Measurements from ENCODE around the gene ZNF280A. TPM values are rescaled to one million over a fixed set of nuclear protein-coding genes. Genes with fewer than 3 reads are reported as not detected.

ZNF280A gene, protein sequence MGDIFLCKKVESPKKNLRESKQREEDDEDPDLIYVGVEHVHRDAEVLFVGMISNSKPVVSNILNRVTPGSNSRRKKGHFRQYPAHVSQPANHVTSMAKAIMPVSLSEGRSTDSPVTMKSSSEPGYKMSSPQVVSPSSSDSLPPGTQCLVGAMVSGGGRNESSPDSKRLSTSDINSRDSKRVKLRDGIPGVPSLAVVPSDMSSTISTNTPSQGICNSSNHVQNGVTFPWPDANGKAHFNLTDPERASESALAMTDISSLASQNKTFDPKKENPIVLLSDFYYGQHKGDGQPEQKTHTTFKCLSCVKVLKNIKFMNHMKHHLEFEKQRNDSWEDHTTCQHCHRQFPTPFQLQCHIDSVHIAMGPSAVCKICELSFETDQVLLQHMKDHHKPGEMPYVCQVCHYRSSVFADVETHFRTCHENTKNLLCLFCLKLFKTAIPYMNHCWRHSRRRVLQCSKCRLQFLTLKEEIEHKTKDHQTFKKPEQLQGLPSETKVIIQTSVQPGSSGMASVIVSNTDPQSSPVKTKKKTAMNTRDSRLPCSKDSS
- under 1 TPM in 2 of 4 donors, not detected in 2; 0.21 to 0.59 TPM for total RNA-seq

DNA sequence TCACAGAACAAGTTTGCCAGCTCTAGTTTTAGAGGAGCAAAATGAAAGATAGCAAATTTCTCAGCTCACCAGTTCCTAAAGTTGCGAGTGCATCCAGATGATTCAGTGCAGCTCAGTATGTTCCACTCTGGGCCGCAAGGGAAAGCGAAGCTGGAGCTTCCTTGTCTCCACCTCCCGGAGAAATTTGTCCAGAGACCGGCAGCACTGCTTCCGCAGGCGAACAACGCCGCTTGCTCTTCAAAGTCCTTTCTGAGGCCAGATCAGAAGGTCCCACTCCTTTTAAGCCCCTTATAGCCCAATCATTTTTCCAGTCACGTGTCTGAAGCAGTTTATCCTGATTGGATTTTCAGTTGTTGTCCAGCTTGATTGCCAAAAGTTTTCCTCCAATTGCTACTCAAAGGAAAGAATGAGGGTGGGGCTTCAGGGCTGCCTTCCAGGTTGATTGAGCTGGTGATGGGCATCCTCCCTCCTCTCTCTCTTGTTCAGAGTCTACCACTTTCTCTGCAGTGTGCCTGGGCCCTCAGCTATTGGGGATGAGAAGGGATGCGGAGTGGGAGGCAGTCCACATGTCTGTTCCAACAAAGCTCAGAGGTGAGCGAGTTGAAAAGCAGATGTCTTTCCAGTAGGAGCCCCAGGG lies at the start of gene ZNF280A:
Gene ZNF280A, minus strand, starts transcription at position 251 of the 637 bp plus-strand sequence. CDS start 4,640 bp downstream, outside the sequence.
- no peaks in the 10 kb centered on the region for H3K27me3 ChIP-seq
- H3K4me3 ChIP-seq = peak within 1 kb of the TSS in 1 of 4 donors; percentile 8
- 64 to 72% methylated on average over 12 of the region's 12 CpGs for WGBS, 2 donors
- TF ChIP-seq EP300 (IDR thresholded peaks at IDR 0.05) = no peak
- TF ChIP-seq POLR2A (IDR thresholded peaks at IDR 0.05) = peak in 1 of 2 donors; percentile 24
- TF ChIP-seq, protein P1, sequence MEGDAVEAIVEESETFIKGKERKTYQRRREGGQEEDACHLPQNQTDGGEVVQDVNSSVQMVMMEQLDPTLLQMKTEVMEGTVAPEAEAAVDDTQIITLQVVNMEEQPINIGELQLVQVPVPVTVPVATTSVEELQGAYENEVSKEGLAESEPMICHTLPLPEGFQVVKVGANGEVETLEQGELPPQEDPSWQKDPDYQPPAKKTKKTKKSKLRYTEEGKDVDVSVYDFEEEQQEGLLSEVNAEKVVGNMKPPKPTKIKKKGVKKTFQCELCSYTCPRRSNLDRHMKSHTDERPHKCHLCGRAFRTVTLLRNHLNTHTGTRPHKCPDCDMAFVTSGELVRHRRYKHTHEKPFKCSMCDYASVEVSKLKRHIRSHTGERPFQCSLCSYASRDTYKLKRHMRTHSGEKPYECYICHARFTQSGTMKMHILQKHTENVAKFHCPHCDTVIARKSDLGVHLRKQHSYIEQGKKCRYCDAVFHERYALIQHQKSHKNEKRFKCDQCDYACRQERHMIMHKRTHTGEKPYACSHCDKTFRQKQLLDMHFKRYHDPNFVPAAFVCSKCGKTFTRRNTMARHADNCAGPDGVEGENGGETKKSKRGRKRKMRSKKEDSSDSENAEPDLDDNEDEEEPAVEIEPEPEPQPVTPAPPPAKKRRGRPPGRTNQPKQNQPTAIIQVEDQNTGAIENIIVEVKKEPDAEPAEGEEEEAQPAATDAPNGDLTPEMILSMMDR (IDR thresholded peaks at IDR 0.05) = peak in 1 of 5 experiments; percentile 24
- DNase-seq (ENCODE audit: low spot score in 2 of 2) = peak in 1 of 2 donors; percentile 42
- H3K36me3 ChIP-seq = no peaks in the 10 kb centered on the region
- H3K4me1 ChIP-seq = no peaks in the 10 kb centered on the region
- no peaks in the 10 kb centered on the region for H3K9me3 ChIP-seq
- H3K27ac ChIP-seq = no peak within 1 kb of the TSS

GRCh38 chr22:22569218-22569617 lies 49.1 kb upstream of the ZNF280A start:
- 77 to 80% methylated on average over 5 of the region's 5 CpGs for WGBS, 2 donors
- Histone ChIP-seq H3K9me3 (peaks cover 0 to 3% (median 0%) of the 10 kb centered on the region in 4 donors), H3K4me1 (no peaks in the 10 kb centered on the region), H3K27me3 (no peaks in the 10 kb centered on the region), H3K36me3 (no peaks in the 10 kb centered on the region), H3K27ac (no peak overlapping the region), H3K4me3 (no peak overlapping the region)
- no peak for DNase-seq (ENCODE audit: low spot score in 2 of 2)
- TF ChIP-seq POLR2A (IDR thresholded peaks at IDR 0.05) (no peak), EP300 (IDR thresholded peaks at IDR 0.05) (no peak)
- TF ChIP-seq, protein P1 (IDR thresholded peaks at IDR 0.05) = no peak

GRCh38 chr22:22565981-22566380 lies 45.9 kb upstream of the ZNF280A start:
- no peak overlapping the region for H3K27ac ChIP-seq
- H3K27me3 ChIP-seq = no peaks in the 10 kb centered on the region
- no peak overlapping the region for H3K4me3 ChIP-seq
- peaks cover 0 to 3% (median 0%) of the 10 kb centered on the region in 4 donors for H3K9me3 ChIP-seq
- no peak for TF ChIP-seq POLR2A (IDR thresholded peaks at IDR 0.05)
- TF ChIP-seq, protein P1 (IDR thresholded peaks at IDR 0.05) = no peak
- no peak for TF ChIP-seq EP300 (IDR thresholded peaks at IDR 0.05)
- no peak for DNase-seq (ENCODE audit: low spot score in 2 of 2)
- H3K36me3 ChIP-seq = no peaks in the 10 kb centered on the region
- H3K4me1 ChIP-seq = no peaks in the 10 kb centered on the region
- 91 to 98% methylated on average over 2 of the region's 2 CpGs for WGBS, 2 donors

DNA sequence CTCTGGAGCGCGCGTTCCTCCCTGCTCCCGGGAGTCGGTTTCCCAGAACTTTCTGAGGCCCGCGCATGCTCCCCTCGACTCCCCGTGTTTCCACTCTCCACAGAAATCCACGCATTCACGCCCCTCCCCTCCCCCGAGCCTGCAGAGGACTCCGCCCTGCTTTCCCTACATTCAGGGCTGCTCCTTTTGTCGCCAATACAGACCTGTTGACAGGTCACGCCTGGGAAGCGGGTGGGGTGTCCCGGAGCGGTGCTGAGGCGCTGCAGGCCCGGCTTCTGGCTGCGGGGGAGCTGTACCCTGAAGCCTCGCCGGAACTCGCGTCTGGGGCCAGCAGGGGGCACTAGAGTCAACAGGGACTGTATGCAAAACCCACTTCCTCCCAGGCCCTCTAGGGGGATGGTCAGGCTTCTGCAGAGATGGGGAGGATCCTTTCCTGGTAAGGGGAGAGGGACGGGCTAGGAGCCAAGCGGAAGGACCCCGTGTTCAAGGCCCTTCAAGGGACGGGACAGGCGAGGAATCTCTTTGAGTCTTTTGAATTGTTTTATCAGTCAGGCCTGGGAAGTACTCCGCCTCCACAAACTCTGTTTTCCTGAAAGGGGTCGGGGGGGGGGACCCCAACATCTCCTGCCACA lies 39.0 kb upstream of the ZNF280A start, which contains the start of gene PRAME:
Gene PRAME, minus strand, starts transcription at position 294 of the 632 bp plus-strand sequence. CDS start 2,433 bp downstream, outside the sequence.
- no peak for TF ChIP-seq POLR2A (IDR thresholded peaks at IDR 0.05)
- TF ChIP-seq EP300 (IDR thresholded peaks at IDR 0.05) = no peak
- TF ChIP-seq, protein P1 (IDR thresholded peaks at IDR 0.05) = peak in 3 of 5 experiments; percentile 22 to 32 (median 28)
- Histone ChIP-seq H3K27ac (no peak within 1 kb of the TSS), H3K4me1 (no peaks in the 10 kb centered on the region), H3K27me3 (no peaks in the 10 kb centered on the region), H3K4me3 (no peak within 1 kb of the TSS), H3K9me3 (no peaks in the 10 kb centered on the region), H3K36me3 (no peaks in the 10 kb centered on the region)
- WGBS, 2 donors = 64 to 68% methylated on average over 32 of the region's 32 CpGs
- DNase-seq (ENCODE audit: low spot score in 2 of 2) = peak in 1 of 2 donors; percentile 8
